ENCODE results near the gene TSEN2. TPM values are rescaled to one million over a fixed set of nuclear protein-coding genes. Genes with fewer than 3 reads are reported as not detected.

Gene TSEN2
- polyA plus RNA-seq, 4 donors, result 4.6 to 14.8 (median 8.5) TPM

- peak overlapping the region in 2 of 3 donors; percentile 45 to 81 for H3K4me3 ChIP-seq (ENCODE audit: low read depth in 1 of 3, low read length in 3 of 3)
- no peaks in the 10 kb centered on the region for H3K9me3 ChIP-seq (ENCODE audit: control insufficient read depth in 2 of 2, insufficient read depth in 1 of 2, low read depth in 1 of 2, low read length in 1 of 2)
- no peaks in the 10 kb centered on the region for H3K27me3 ChIP-seq (ENCODE audit: control insufficient read depth in 3 of 3, insufficient read depth in 3 of 3, low read length in 3 of 3)
- no peak for FAIRE-seq
- DNase-seq, result no peak
- peaks cover 2 to 49% (median 10%) of the 10 kb centered on the region in 3 donors for H3K4me1 ChIP-seq (ENCODE audit: control insufficient read depth in 3 of 3, insufficient read depth in 2 of 3, low read depth in 1 of 3, low read length in 2 of 3)
- peaks cover 0 to 3% (median 0%) of the 10 kb centered on the region in 3 donors for H3K36me3 ChIP-seq (ENCODE audit: control insufficient read depth in 3 of 3, insufficient read depth in 2 of 3, low read depth in 1 of 3, low read length in 3 of 3)
- WGBS, 3 donors, result 2 to 4% (median 2%) methylated on average over 10 of the region's 10 CpGs
- H3K27ac ChIP-seq (ENCODE audit: low read depth in 1 of 3, low read length in 2 of 3), result peak overlapping the region; percentile 66 to 86 (median 83)
Measured at GRCh38 chr3:12483872-12484197, 445 bp upstream of the TSEN2 start.

- H3K36me3 ChIP-seq (ENCODE audit: control insufficient read depth in 3 of 3, insufficient read depth in 2 of 3, low read depth in 1 of 3, low read length in 3 of 3), result peaks cover 0 to 3% (median 0%) of the 10 kb centered on the region in 3 donors
- peak overlapping the region; percentile 57 to 81 (median 64) for H3K4me3 ChIP-seq (ENCODE audit: low read depth in 1 of 3, low read length in 3 of 3)
- H3K27ac ChIP-seq (ENCODE audit: low read depth in 1 of 3, low read length in 2 of 3), result peak overlapping the region in 2 of 3 donors; percentile 72 to 83
- H3K4me1 ChIP-seq (ENCODE audit: control insufficient read depth in 3 of 3, insufficient read depth in 2 of 3, low read depth in 1 of 3, low read length in 2 of 3), result peaks cover 0 to 41% (median 7%) of the 10 kb centered on the region in 3 donors
- no peaks in the 10 kb centered on the region for H3K9me3 ChIP-seq (ENCODE audit: control insufficient read depth in 2 of 2, insufficient read depth in 1 of 2, low read depth in 1 of 2, low read length in 1 of 2)
- FAIRE-seq (no peak), DNase-seq (no peak)
- no peaks in the 10 kb centered on the region for H3K27me3 ChIP-seq (ENCODE audit: control insufficient read depth in 3 of 3, insufficient read depth in 3 of 3, low read length in 3 of 3)
- WGBS, 3 donors, result 2 to 4% (median 3%) methylated on average over 5 of the region's 5 CpGs
Measured at GRCh38 chr3:12484983-12485327, 675 bp downstream of the TSEN2 start.

GRCh38 chr3:12486001-12486400, 1.7 kb downstream of the TSEN2 start:
- Histone ChIP-seq H3K27ac (ENCODE audit: low read depth in 1 of 3, low read length in 2 of 3) (no peak overlapping the region), H3K4me1 (ENCODE audit: control insufficient read depth in 3 of 3, insufficient read depth in 2 of 3, low read depth in 1 of 3, low read length in 2 of 3) (peaks cover 0 to 32% (median 7%) of the 10 kb centered on the region in 3 donors), H3K27me3 (ENCODE audit: control insufficient read depth in 3 of 3, insufficient read depth in 3 of 3, low read length in 3 of 3) (no peaks in the 10 kb centered on the region), H3K36me3 (ENCODE audit: control insufficient read depth in 3 of 3, insufficient read depth in 2 of 3, low read depth in 1 of 3, low read length in 3 of 3) (peaks cover 0 to 10% (median 0%) of the 10 kb centered on the region in 3 donors), H3K9me3 (ENCODE audit: control insufficient read depth in 2 of 2, insufficient read depth in 1 of 2, low read depth in 1 of 2, low read length in 1 of 2) (no peaks in the 10 kb centered on the region), H3K4me3 (ENCODE audit: low read depth in 1 of 3, low read length in 3 of 3) (no peak overlapping the region)
- no peak for FAIRE-seq
- 94 to 97% (median 95%) methylated on average over 4 of the region's 4 CpGs for WGBS, 3 donors
- DNase-seq, result no peak

GRCh38 chr3:12486916-12487315, 2.6 kb downstream of the TSEN2 start:
- Histone ChIP-seq H3K4me3 (ENCODE audit: low read depth in 1 of 3, low read length in 3 of 3) (no peak overlapping the region), H3K9me3 (ENCODE audit: control insufficient read depth in 2 of 2, insufficient read depth in 1 of 2, low read depth in 1 of 2, low read length in 1 of 2) (no peaks in the 10 kb centered on the region), H3K27ac (ENCODE audit: low read depth in 1 of 3, low read length in 2 of 3) (no peak overlapping the region), H3K4me1 (ENCODE audit: control insufficient read depth in 3 of 3, insufficient read depth in 2 of 3, low read depth in 1 of 3, low read length in 2 of 3) (peaks cover 0 to 28% (median 7%) of the 10 kb centered on the region in 3 donors), H3K27me3 (ENCODE audit: control insufficient read depth in 3 of 3, insufficient read depth in 3 of 3, low read length in 3 of 3) (no peaks in the 10 kb centered on the region), H3K36me3 (ENCODE audit: control insufficient read depth in 3 of 3, insufficient read depth in 2 of 3, low read depth in 1 of 3, low read length in 3 of 3) (peaks cover 0 to 10% (median 2%) of the 10 kb centered on the region in 3 donors)
- FAIRE-seq (no peak), DNase-seq (no peak)
- WGBS, 3 donors, result 88 to 92% (median 90%) methylated on average over 5 of the region's 5 CpGs

GRCh38 chr3:12487336-12487735, 3.1 kb downstream of the TSEN2 start:
- Histone ChIP-seq H3K4me3 (ENCODE audit: low read depth in 1 of 3, low read length in 3 of 3) (no peak overlapping the region), H3K27ac (ENCODE audit: low read depth in 1 of 3, low read length in 2 of 3) (no peak overlapping the region), H3K9me3 (ENCODE audit: control insufficient read depth in 2 of 2, insufficient read depth in 1 of 2, low read depth in 1 of 2, low read length in 1 of 2) (no peaks in the 10 kb centered on the region), H3K4me1 (ENCODE audit: control insufficient read depth in 3 of 3, insufficient read depth in 2 of 3, low read depth in 1 of 3, low read length in 2 of 3) (peaks cover 0 to 24% (median 7%) of the 10 kb centered on the region in 3 donors), H3K27me3 (ENCODE audit: control insufficient read depth in 3 of 3, insufficient read depth in 3 of 3, low read length in 3 of 3) (no peaks in the 10 kb centered on the region), H3K36me3 (ENCODE audit: control insufficient read depth in 3 of 3, insufficient read depth in 2 of 3, low read depth in 1 of 3, low read length in 3 of 3) (peaks cover 0 to 10% (median 2%) of the 10 kb centered on the region in 3 donors)
- WGBS, 3 donors, result 92 to 96% (median 93%) methylated on average over 3 of the region's 3 CpGs
- no peak for DNase-seq
- no peak for FAIRE-seq

- peaks cover 0 to 10% (median 2%) of the 10 kb centered on the region in 3 donors for H3K36me3 ChIP-seq (ENCODE audit: control insufficient read depth in 3 of 3, insufficient read depth in 2 of 3, low read depth in 1 of 3, low read length in 3 of 3)
- DNase-seq, result no peak
- no peak overlapping the region for H3K27ac ChIP-seq (ENCODE audit: low read depth in 1 of 3, low read length in 2 of 3)
- FAIRE-seq, result no peak
- 85 to 91% (median 88%) methylated on average over 3 of the region's 3 CpGs for WGBS, 3 donors
- no peaks in the 10 kb centered on the region for H3K9me3 ChIP-seq (ENCODE audit: control insufficient read depth in 2 of 2, insufficient read depth in 1 of 2, low read depth in 1 of 2, low read length in 1 of 2)
- no peaks in the 10 kb centered on the region for H3K27me3 ChIP-seq (ENCODE audit: control insufficient read depth in 3 of 3, insufficient read depth in 3 of 3, low read length in 3 of 3)
- peaks cover 0 to 21% (median 6%) of the 10 kb centered on the region in 3 donors for H3K4me1 ChIP-seq (ENCODE audit: control insufficient read depth in 3 of 3, insufficient read depth in 2 of 3, low read depth in 1 of 3, low read length in 2 of 3)
- no peak overlapping the region for H3K4me3 ChIP-seq (ENCODE audit: low read depth in 1 of 3, low read length in 3 of 3)
Measured at GRCh38 chr3:12487786-12488185, 3.5 kb downstream of the TSEN2 start.

- Histone ChIP-seq H3K36me3 (ENCODE audit: control insufficient read depth in 3 of 3, insufficient read depth in 2 of 3, low read depth in 1 of 3, low read length in 3 of 3) (peaks cover 2 to 11% (median 2%) of the 10 kb centered on the region in 3 donors), H3K27ac (ENCODE audit: low read depth in 1 of 3, low read length in 2 of 3) (no peak overlapping the region), H3K9me3 (ENCODE audit: control insufficient read depth in 2 of 2, insufficient read depth in 1 of 2, low read depth in 1 of 2, low read length in 1 of 2) (no peaks in the 10 kb centered on the region), H3K4me3 (ENCODE audit: low read depth in 1 of 3, low read length in 3 of 3) (no peak overlapping the region), H3K27me3 (ENCODE audit: control insufficient read depth in 3 of 3, insufficient read depth in 3 of 3, low read length in 3 of 3) (no peaks in the 10 kb centered on the region), H3K4me1 (ENCODE audit: control insufficient read depth in 3 of 3, insufficient read depth in 2 of 3, low read depth in 1 of 3, low read length in 2 of 3) (peaks cover 0 to 9% (median 0%) of the 10 kb centered on the region in 3 donors)
- FAIRE-seq, result no peak
- WGBS, 3 donors, result 14 to 52% (median 19%) methylated on average over 1 of the region's 1 CpG
- no peak for DNase-seq
Measured at GRCh38 chr3:12489368-12489767, 5.1 kb downstream of the TSEN2 start.

- H3K4me1 ChIP-seq (ENCODE audit: control insufficient read depth in 3 of 3, insufficient read depth in 2 of 3, low read depth in 1 of 3, low read length in 2 of 3), result peaks cover 0 to 9% (median 0%) of the 10 kb centered on the region in 3 donors
- FAIRE-seq, result no peak
- H3K27me3 ChIP-seq (ENCODE audit: control insufficient read depth in 3 of 3, insufficient read depth in 3 of 3, low read length in 3 of 3), result no peaks in the 10 kb centered on the region
- no peaks in the 10 kb centered on the region for H3K9me3 ChIP-seq (ENCODE audit: control insufficient read depth in 2 of 2, insufficient read depth in 1 of 2, low read depth in 1 of 2, low read length in 1 of 2)
- H3K27ac ChIP-seq (ENCODE audit: low read depth in 1 of 3, low read length in 2 of 3), result no peak overlapping the region
- DNase-seq, result no peak
- H3K36me3 ChIP-seq (ENCODE audit: control insufficient read depth in 3 of 3, insufficient read depth in 2 of 3, low read depth in 1 of 3, low read length in 3 of 3), result peaks cover 2 to 15% (median 2%) of the 10 kb centered on the region in 3 donors
- WGBS, 3 donors, result 86 to 93% (median 90%) methylated on average over 4 of the region's 4 CpGs
- H3K4me3 ChIP-seq (ENCODE audit: low read depth in 1 of 3, low read length in 3 of 3), result no peak overlapping the region
Measured at GRCh38 chr3:12489832-12490231, 5.6 kb downstream of the TSEN2 start.

- Histone ChIP-seq H3K4me3 (ENCODE audit: low read depth in 1 of 3, low read length in 3 of 3) (no peak overlapping the region), H3K27me3 (ENCODE audit: control insufficient read depth in 3 of 3, insufficient read depth in 3 of 3, low read length in 3 of 3) (no peaks in the 10 kb centered on the region), H3K27ac (ENCODE audit: low read depth in 1 of 3, low read length in 2 of 3) (no peak overlapping the region), H3K9me3 (ENCODE audit: control insufficient read depth in 2 of 2, insufficient read depth in 1 of 2, low read depth in 1 of 2, low read length in 1 of 2) (no peaks in the 10 kb centered on the region), H3K4me1 (ENCODE audit: control insufficient read depth in 3 of 3, insufficient read depth in 2 of 3, low read depth in 1 of 3, low read length in 2 of 3) (peaks cover 0 to 2% (median 0%) of the 10 kb centered on the region in 3 donors), H3K36me3 (ENCODE audit: control insufficient read depth in 3 of 3, insufficient read depth in 2 of 3, low read depth in 1 of 3, low read length in 3 of 3) (peaks cover 2 to 16% (median 2%) of the 10 kb centered on the region in 3 donors)
- FAIRE-seq (no peak), DNase-seq (no peak)
- WGBS, 3 donors, result 94 to 95% (median 94%) methylated on average over 3 of the region's 3 CpGs
Measured at GRCh38 chr3:12490547-12490946, 6.3 kb downstream of the TSEN2 start.

Data from small intestine (tissue), 7 donors.